Measurements from ENCODE around the gene RSPO4. TPM values are rescaled to one million over a fixed set of nuclear protein-coding genes. Genes with fewer than 3 reads are reported as not detected.

RSPO4 gene
- total RNA-seq, 2 donors from 2014 or later: 3.8 to 7.6 TPM

- H3K27ac Mint-ChIP-seq: no peak overlapping the region
- H3K9ac ChIP-seq (ENCODE audit: extremely low read depth, low read length, poor library complexity, severe bottlenecking): no peak overlapping the region
- no peak for TF ChIP-seq CTCF (conservative IDR thresholded peaks at IDR 0.05)
- no peaks in the 10 kb centered on the region for H3K9me3 Mint-ChIP-seq
- 91 to 95% methylated on average over 13 to 16 of the region's 16 CpGs for WGBS, 2 experiments (ENCODE audit: insufficient coverage in 1 of 2, insufficient read length in 1 of 2)
- DNase-seq: no peak
- H3K36me3 Mint-ChIP-seq (ENCODE audit: low read depth): no peaks in the 10 kb centered on the region
- H3K27me3 Mint-ChIP-seq (ENCODE audit: insufficient read depth): peaks cover 4% of the 10 kb centered on the region
- H3K4me3 Mint-ChIP-seq: no peak overlapping the region
- H3K36me3 ChIP-seq (ENCODE audit: control insufficient read depth, insufficient read depth, low read length): no peaks in the 10 kb centered on the region
- H3K4me1 ChIP-seq (ENCODE audit: control insufficient read depth, insufficient read depth, low read length): no peaks in the 10 kb centered on the region
- no peaks in the 10 kb centered on the region for H3K4me1 Mint-ChIP-seq
- no peak overlapping the region for H3K4me3 ChIP-seq (ENCODE audit: low read length)
- no peak overlapping the region for H3K27ac ChIP-seq (ENCODE audit: low read depth, low read length)
- H3K27me3 ChIP-seq (ENCODE audit: control insufficient read depth, insufficient read depth, low read length, poor library complexity, severe bottlenecking): no peaks in the 10 kb centered on the region
- H3K9me3 ChIP-seq (ENCODE audit: control insufficient read depth, low read length): no peaks in the 10 kb centered on the region
Measured at GRCh38 chr20:992801-993535, 9.1 kb downstream of the RSPO4 start.

GRCh38 chr20:991850-992249 lies 10.3 kb downstream of the RSPO4 start:
- 78 to 92% methylated on average over 6 to 10 of the region's 10 CpGs for WGBS, 2 experiments (ENCODE audit: insufficient coverage in 1 of 2, insufficient read length in 1 of 2)
- Mint-ChIP-seq H3K27me3 (ENCODE audit: insufficient read depth) (peaks cover 4% of the 10 kb centered on the region), H3K36me3 (ENCODE audit: low read depth) (no peaks in the 10 kb centered on the region), H3K4me1 (no peaks in the 10 kb centered on the region), H3K27ac (no peak overlapping the region), H3K4me3 (no peak overlapping the region), H3K9me3 (no peaks in the 10 kb centered on the region)
- Histone ChIP-seq H3K4me3 (ENCODE audit: low read length) (no peak overlapping the region), H3K36me3 (ENCODE audit: control insufficient read depth, insufficient read depth, low read length) (no peaks in the 10 kb centered on the region), H3K27me3 (ENCODE audit: control insufficient read depth, insufficient read depth, low read length, poor library complexity, severe bottlenecking) (no peaks in the 10 kb centered on the region), H3K9ac (ENCODE audit: extremely low read depth, low read length, poor library complexity, severe bottlenecking) (no peak overlapping the region), H3K4me1 (ENCODE audit: control insufficient read depth, insufficient read depth, low read length) (no peaks in the 10 kb centered on the region), H3K9me3 (ENCODE audit: control insufficient read depth, low read length) (no peaks in the 10 kb centered on the region), H3K27ac (ENCODE audit: low read depth, low read length) (no peak overlapping the region)
- DNase-seq: peak; percentile 63
- TF ChIP-seq CTCF (conservative IDR thresholded peaks at IDR 0.05): no peak

- WGBS, 2 experiments (ENCODE audit: insufficient coverage in 1 of 2, insufficient read length in 1 of 2): 81 to 95% methylated on average over 4 to 6 of the region's 6 CpGs
- no peak overlapping the region for H3K27ac Mint-ChIP-seq
- no peak for TF ChIP-seq CTCF (conservative IDR thresholded peaks at IDR 0.05)
Measured at GRCh38 chr20:990293-990959, 11.7 kb downstream of the RSPO4 start.

More at GRCh38 chr20:990293-990959, 11.7 kb downstream of the RSPO4 start:
- Histone ChIP-seq H3K4me3 (ENCODE audit: low read length) (no peak overlapping the region), H3K36me3 (ENCODE audit: control insufficient read depth, insufficient read depth, low read length) (no peaks in the 10 kb centered on the region), H3K27me3 (ENCODE audit: control insufficient read depth, insufficient read depth, low read length, poor library complexity, severe bottlenecking) (no peaks in the 10 kb centered on the region), H3K27ac (ENCODE audit: low read depth, low read length) (no peak overlapping the region), H3K9me3 (ENCODE audit: control insufficient read depth, low read length) (no peaks in the 10 kb centered on the region), H3K4me1 (ENCODE audit: control insufficient read depth, insufficient read depth, low read length) (no peaks in the 10 kb centered on the region), H3K9ac (ENCODE audit: extremely low read depth, low read length, poor library complexity, severe bottlenecking) (no peak overlapping the region)
- Mint-ChIP-seq H3K27me3 (ENCODE audit: insufficient read depth) (peaks cover 5% of the 10 kb centered on the region), H3K4me1 (no peaks in the 10 kb centered on the region), H3K4me3 (no peak overlapping the region), H3K36me3 (ENCODE audit: low read depth) (no peaks in the 10 kb centered on the region), H3K9me3 (no peaks in the 10 kb centered on the region)
- no peak for DNase-seq

Measured in endodermal cell (in vitro differentiated cells).